GM18508 (cell line): ENCODE measurements around the gene CHD5.
A peak's percentile ranks its signal among the peaks of the same experiment; 100 is the strongest.

Experiments
- ATAC-seq: cut with Tn5 transposase; IDR thresholded peaks from one replicate; pipeline ENCODE4 v1.9.1; 2021; ENCODE audit warnings: moderate number of reproducible peaks; ENCODE audit not compliant: insufficient read depth, unreplicated experiment

CHD5 gene

DNA sequence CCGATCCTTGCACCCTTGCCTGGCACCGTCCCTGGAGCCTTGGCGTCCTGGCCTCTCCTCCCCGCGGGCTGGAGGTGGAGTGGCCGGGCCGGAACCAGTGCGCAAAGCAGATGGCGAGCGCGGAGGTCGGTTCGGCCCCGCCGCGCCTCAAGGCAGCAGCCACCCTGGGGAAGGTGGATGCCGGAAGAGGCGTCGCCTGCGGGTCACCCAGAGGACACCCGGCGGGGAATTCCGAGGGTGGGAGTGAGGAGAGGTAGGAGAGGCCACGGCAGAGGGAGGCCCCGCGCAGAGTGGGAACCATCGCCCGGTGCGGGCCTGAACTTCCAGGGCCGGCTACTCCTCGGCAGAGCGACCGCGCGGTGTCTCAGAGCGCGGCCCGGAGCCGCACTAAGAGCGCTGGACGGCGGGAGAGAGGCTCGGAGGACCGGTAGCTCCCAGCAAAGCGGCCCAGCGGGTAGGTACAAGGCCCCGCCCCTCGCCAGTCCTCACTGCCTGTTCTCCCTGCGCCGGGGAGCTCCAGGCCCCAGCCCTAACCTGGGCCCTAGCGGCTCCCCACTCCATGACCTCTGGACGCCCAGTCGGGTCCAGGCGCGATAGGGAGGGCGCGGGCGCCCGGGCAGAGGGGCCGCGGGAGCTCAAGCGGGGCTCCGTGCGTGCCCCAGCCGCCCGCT lies 25.9 kb upstream of the CHD5 start, which contains the start of gene RNF207:
Gene RNF207, plus strand, starts transcription at position 271 of the 671 bp plus-strand sequence. CDS start 417 bp downstream, outside the sequence.
- no peak for ATAC-seq

DNA sequence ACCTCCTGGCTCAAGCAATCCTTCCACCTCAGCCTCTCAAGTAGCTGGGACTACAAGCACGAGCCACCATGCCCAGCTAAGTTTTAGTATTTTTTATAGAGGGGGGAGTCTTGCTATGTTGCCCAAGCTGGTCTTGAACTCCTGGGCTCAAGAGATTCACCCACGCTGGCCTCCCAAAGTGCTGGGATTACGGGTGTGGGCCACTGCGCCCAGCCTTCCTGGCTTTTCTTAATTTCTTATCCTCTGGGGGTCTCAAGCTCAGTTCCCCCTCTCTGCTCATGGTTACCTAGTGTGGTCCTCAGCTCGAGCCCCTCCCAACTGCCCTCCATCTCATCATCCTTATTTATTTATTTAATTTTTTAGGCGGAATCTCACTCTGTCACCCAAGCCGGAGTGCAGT lies 22.1 kb upstream of the CHD5 start:
- no peak for ATAC-seq

DNA sequence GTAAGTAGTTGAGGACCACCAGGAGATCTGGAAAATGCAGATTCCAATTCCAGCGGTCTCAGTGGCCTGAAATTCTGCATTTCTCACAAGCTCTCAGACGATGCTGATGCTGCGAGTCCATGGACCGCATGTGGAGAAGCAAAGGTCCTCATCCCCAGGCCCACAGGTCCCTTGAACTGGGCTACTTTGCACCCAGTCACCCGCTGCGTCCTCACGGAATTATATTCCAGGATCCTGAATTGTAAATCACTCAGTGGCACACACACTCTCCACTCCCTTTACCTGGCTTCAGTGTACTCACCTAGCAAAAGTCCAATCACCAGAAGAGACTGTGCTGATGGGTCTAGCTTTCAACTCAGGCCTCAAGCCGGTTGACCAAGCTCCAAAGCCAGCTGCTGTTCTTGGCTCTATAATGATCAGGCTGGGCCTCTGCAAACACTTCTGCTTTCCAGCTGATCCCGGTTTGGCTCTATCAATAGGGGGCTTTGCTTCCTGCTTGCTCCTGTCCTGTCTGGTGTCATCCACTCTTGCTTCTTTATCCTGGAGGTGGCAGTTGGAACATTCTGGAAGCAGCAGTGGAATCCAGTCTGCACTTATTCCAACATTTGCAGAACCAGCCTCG lies 20.2 kb upstream of the CHD5 start:
- no peak for ATAC-seq

DNA sequence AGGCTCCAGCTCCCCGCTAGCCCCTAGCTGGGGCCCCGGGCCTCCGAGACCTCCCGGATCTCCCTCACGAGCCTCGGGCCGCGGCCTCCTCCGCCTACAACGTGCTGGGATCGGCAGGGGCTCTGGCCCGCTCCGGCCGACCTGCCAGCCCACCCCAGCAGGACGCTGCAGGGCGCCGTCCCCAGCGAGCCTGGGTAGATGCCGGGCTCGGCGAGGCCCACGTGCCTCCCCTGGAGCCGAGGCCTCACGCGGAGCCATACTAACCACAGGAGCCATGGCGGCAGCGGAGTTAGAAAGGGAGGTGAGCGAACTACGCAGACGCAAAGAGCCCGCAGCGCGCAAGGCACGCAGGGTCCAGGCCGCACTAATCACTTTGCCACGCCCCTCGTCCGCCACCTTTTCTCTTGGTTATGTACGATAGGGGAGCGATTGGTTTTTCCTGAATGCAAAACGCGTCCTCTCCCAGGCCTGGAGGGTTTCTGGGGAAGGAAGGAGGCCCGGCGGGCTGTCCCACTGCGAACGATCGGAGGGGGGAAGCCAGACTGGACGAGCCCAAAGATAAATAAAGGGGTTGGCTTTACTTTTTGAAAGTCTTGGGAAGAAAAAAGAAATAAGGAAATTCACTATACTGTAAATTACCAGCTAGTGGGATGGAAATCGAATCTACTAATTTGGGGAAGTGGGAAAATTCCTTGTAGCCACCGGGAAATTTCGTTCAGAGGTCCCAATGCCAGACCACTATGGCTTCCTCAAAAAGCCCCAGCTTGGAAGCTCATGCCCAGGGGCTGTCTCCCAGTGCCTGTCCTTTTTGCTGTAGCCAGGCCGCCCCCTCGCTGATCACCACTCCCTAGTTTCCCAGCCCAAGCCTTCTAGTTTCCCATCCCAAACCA lies 19.4 kb upstream of the CHD5 start, which contains the start of gene RPL22:
Gene RPL22, minus strand, starts transcription at position 298 of the 890 bp plus-strand sequence. Its CDS starts 22 bp downstream, at position 276.
- peak; percentile 84 for ATAC-seq

DNA sequence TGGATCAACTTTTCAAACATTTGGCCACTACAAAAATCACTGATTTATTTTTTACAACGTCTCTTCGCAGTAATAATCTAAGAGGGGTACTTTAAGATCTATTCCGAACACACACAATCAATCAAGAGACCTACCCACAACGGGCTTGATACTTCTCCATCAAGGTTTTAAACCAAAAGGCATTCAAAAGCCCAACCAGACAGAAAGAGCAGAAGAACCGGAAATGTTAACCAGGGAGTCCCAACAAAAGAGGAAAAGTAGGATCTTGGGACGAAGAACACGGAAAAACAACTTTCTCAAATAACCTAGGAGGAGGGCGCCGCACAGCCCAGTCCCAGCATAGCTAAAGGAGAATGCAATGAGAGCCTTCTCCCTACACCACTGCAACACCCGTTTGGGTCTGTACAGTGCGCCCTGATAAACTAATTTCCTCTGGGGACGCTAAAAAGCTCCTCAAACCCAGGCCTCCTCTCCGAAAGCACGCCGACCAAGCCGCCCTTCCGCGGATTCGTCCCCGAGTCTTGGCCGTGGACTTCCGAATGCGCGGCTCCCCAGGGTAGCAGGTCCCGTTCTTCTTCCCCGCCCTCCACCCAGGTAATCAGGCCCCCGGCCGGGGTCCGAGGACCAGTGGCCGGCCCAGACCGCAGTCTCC lies 18.7 kb upstream of the CHD5 start:
- ATAC-seq = no peak

DNA sequence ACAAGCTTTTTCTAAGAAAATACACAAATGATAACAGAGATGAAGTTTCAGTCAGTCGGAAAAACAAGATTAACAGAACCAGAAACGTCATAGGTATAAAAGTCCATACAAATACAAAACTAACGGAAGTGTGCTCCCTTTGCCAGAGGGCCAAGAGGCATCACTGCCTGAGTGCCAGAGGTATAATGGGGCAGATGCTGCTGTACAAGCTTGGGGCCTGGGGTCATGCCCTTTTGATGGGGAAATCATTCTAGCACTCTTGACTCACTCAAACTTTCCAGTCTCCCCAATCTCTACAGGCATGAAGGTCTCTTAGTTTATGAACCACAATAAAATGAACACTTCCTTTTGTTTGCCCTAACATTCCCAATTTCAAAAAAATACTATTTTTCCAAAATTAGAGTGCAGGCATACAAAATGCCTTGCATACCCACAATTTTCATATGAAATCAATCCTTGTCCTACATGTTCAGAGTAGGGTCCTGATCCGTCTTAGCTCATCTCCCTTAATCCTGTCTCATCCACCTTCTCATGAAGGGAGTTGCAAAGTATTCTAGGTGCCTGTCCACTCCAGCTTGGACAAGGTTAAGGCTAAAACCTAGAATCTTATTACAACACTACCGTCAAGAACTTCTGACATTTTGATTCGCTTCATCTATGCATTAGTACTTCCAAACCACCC lies 17.8 kb upstream of the CHD5 start:
- ATAC-seq = no peak

DNA sequence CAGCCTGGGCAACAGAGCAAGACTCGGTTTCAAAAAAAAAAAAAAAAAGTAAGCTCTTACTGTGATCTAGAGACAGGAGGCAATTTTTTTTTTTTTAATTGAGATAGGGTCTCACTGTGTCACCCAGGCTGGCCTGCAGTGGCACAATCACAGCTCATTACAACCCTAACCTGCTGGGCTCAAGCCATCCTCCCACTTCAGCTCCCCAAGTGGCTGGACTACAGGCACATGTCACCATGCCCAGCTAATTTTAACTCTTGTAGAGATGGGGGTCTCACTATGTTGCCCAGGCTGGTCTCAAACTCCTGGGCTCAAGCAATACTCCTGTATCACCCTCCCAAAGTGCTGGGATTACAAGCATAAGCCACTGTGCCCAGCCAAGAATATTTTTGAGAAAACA lies 11.8 kb upstream of the CHD5 start:
- ATAC-seq = no peak

DNA sequence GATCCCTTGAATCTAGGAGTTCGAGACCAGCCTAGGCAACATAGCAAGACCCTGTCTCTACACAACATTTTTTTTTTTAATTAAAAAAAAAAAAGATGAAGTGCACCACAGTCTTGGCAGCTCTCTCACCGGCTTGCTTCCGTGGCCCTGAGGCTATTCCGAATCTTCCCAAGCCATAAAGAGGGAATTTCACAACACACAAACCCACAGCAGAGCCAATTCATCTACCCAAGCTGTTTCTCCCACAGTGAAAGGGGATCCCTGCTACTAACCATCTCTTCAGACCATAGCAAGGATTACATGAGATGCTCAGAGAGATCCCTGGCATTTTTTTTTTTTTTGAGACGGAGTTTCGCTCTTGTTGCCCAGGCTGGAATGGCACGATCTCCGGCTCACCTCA lies 8.3 kb upstream of the CHD5 start:
- ATAC-seq = no peak

DNA sequence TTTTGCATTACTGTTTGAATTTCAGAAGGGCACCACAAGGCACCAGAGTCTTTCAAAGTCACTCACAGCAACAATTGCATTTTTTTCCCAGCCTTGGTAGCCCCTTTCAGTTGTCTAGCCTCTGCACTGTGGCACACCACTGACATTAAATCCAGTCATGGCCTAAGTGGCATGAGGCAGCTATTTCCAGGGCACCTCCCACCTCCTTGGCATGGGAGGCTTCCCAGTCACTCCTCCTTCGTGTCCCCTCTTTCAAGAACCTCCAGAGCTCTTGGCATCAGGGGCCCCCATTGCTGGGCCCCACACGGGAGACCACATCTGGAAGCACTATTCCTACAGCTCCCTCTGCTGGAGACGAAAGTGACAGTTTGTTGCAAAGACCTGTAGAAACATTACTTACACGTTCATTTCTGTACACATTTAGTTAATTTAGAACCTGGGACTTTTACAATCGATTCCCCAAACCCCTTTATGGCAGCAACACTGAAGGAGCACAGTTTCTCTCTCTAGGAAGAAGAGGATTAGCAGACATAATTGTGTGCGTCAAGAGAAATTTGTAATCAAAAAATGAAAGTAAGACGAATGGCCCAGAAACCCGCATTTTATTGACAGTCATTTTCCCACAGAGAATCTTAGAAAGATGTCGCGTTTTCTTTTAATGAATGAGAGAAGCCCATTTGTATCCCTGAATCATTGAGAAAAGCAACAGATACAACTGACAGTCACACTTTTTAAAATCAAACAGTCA lies 5.7 kb upstream of the CHD5 start:
- ATAC-seq = no peak

DNA sequence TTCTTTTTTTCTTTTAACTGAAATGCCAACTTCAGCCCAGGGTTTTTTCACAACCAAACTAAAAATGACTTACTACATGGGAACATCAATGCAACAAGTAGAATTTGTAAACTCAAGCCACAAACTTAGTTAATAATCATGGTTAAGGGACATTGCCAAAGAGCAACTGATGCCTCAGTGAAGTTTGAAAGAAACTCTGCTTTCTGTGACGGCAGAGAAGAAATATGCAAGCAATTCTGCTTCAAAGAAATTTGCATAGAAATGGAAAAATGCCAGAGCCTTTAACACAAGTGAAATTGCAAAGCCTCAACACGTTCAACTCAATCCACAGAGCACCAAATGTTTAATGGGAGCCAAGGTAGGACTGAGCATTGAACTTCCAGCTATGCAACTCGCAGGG lies 5.0 kb upstream of the CHD5 start:
- ATAC-seq = no peak

DNA sequence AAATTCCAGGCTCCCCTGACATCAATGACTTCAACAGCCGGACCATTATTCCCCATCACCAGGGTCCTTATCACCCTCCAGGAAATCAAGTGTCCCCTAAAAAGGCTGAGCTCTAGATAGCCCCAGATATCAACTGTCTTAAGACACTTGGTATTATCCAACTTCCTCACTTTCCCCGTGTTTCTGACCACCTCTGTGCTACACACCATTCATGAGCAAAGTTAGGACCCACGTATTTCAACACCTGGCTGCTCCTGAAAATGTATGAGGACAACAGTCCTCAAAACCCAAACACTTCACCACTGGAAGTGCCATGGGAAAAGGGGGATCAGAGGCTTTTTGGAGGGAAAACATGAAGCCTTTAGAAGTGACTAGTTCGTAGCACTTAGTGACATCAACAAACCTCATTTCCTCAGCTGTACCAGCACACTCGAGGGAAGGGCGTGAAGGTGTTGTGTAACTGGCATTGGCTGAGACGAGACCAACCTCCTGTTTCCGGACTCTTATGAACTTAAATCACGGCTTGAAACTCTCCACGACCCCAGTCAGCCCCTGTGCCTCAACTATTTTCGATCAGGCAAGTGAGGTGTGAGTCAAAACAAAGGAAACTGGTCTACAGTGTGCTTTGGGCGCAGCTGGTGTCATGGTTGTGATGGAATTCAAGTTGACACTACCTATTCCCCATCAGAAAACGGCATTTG lies 4.1 kb upstream of the CHD5 start:
- ATAC-seq = no peak

DNA sequence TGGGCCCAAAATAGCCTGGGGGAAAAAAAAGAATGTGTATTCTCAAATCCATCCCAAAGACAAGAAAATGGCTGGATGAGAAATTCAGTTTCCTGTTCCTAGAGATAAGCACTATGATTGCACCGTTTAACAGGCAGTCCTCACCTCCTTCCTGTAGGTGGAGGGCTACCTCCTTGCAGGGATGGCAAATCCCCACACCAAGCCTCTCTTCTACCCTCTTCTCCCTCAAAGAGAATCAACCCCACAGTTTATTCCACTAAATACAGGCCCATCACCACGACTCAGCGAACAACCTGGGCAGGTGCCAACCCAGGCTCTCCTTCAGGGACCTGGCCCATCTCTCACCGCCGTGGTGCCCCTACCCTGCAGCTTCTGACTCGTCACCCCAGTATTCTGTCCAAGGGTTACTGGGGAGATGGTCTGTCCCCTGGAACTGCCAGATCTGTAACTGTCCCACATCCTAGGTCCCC lies 3.4 kb upstream of the CHD5 start:
- ATAC-seq = no peak

DNA sequence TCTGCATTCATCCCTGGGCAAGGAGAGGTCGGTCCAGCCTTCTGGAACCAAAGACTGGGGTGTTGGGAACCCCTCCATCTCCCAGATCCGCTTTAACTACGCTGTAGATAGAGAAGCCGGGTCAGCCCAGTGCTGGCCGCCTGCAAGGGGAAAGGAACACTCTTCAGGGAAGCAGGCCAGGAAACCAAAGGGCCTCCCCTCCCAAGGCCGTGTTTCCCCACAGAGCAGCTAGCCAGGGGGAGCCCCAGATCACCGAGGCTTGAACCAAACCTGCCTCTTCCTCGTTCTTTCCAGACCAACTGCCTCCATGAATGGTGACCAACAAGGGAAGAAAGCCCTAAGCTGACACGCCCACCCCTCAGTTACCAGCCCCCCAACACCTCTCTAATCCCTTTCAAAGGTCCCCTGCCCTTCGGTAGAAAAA lies 1.2 kb upstream of the CHD5 start:
- ATAC-seq = no peak

DNA sequence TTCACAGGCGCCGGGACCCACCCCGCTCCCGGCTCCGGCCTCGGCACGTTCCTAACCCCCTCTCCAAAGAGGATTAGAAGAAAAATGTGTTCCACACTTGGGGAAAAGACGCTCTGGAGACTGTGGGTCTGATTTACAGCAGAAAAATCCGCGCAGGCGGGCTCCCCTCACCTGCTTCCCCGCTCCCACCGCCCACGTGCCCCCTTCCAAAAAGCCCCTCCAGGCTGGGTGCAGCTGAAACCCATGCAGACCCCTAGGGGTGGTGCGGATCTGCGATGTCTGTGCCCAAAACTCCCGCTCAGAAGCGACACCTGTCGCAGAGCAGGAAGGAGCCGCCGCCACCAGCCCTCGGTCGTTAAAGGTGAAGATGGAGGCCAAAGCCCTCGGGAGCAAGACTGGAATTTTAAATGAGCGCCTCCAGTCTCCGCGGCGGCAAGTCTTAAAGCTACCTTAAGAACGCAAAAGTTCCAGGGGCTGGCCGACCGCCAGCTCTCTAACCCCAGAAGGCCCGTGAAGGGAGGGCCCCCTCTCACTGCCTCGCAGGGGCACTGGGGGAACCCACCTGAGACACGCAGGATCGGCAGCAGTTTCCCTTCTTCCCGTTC lies 688 bp upstream of the CHD5 start:
- no peak for ATAC-seq

DNA sequence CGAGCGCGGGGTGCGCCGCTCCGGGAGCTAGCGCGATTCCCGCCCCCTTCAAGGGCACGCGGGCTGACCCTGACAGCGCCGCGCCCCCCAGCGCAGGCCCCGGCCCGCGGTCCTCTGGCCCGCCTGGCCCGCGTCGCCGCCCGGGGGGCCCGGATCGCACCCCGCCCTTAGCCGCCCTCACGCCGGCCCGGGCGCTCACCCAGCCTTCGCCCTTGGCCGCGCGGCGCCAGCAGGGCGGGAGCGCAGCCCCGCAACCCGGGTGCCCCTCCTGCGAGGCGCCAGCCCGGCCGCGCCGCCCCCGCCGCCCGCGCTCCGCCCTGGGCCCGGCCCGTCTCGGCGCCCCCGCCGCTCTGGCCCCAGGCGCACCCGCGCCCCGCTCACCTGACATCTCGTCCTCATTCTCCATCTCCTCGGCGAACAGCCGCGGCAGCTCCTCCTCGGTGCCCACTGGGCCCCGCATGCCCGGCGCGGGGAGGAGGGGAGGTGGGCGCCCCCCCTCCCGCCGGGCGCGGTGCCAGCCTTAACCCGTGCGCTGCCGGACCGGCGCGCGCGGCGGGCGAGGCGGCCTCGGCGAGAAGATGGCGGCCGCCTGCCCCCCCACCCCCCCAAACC lies 451 bp downstream of the CHD5 start:
- no peak for ATAC-seq

DNA sequence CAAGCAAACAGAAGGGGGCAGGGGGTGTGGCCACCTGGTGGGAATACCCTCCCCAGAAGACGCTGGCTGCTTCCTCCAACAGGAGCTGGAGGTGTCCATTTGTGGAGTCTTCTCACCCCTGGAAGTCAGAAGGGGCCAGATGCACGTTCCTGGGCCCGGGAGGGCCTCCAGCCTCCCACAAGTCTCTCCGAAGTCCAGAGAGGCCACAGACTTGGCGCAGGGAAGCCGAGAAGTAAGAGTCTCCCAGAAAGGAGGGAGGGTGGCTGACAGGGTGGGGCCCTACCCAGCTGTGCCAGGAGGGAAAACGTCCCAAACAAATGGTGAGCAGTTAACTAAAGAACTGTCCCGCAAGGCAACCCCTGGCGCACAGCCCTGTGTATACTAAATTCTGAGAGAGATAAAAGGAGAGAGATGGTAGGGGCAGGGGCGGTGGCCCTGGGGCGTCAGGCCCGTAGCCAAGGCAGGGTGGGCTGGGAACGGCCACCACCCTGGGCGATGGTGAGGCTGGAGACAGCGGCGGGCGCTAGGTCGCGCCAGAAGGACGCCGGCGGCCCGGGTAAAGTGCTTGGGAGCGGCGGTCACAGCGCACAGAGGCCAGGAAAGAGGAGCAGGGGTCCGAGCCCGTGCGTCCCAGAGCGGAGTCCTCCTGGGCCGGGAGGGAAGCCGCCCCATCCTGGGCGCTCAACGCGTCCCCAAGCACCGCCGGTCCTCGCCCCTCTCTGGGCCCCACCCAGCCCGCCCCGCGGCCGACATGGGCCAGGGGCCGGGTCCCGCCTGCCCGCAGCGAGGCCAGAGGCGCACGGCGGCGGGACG lies 1.2 kb downstream of the CHD5 start:
- no peak for ATAC-seq
